Mesenchymal stem cell (in vitro differentiated cells and primary cell): Measurements from ENCODE around the gene GTF3C5.

ENCODE experiments used
- DNase-seq: peaks from one replicate; pipeline ENCODE4 v3.0.0-alpha.2; 2013
- H2AFZ ChIP-seq: one replicate; pipeline ENCODE4 v1.6.1; 2013; ENCODE audit warnings: low read depth, mild to moderate bottlenecking, control low read depth, inconsistent platforms, low read length, moderate library complexity
- H2AK5ac ChIP-seq: 2 replicates; pipeline ENCODE4 v1.6.1; 2013; ENCODE audit warnings: low read length, moderate library complexity, mild to moderate bottlenecking, inconsistent platforms; ENCODE audit not compliant: severe bottlenecking
- H2BK120ac ChIP-seq: one replicate; pipeline ENCODE4 v1.6.1; 2013; ENCODE audit warnings: low read depth, mild to moderate bottlenecking, inconsistent platforms, low read length, moderate library complexity
- H2BK12ac ChIP-seq, 2 experiments: one replicate each; pipeline ENCODE4 v1.6.1; 2013; ENCODE audit warnings: inconsistent platforms in 2 of 2, low read length in 2 of 2, mild to moderate bottlenecking in 2 of 2, moderate library complexity in 2 of 2, control low read depth in 1 of 2
- H2BK15ac ChIP-seq: one replicate; pipeline ENCODE4 v1.6.1; 2013; ENCODE audit warnings: mild to moderate bottlenecking, low read depth, inconsistent platforms; ENCODE audit not compliant: poor library complexity, severe bottlenecking
- H2BK5ac ChIP-seq: 2 replicates; pipeline ENCODE4 v1.6.1; 2013; ENCODE audit warnings: low read depth, mild to moderate bottlenecking, low read length, control low read depth, inconsistent platforms; ENCODE audit not compliant: poor library complexity, severe bottlenecking
- H3K14ac ChIP-seq, 2 experiments: one replicate each; pipeline ENCODE4 v1.6.1; 2013; ENCODE audit warnings: inconsistent platforms in 2 of 2, low read length in 2 of 2, control low read depth in 1 of 2, mild to moderate bottlenecking in 1 of 2, moderate library complexity in 1 of 2
- H3K18ac ChIP-seq, 2 experiments: one replicate each; pipeline ENCODE4 v1.6.1; 2013; ENCODE audit warnings: inconsistent platforms in 2 of 2, low read length in 2 of 2, control low read depth in 1 of 2, low read depth in 1 of 2, mild to moderate bottlenecking in 1 of 2
- H3K23ac ChIP-seq, 2 experiments: one replicate each; pipeline ENCODE4 v1.6.1; 2013; ENCODE audit warnings: inconsistent platforms in 2 of 2, low read length in 2 of 2, mild to moderate bottlenecking in 2 of 2, moderate library complexity in 2 of 2, control low read depth in 1 of 2
- H3K27ac ChIP-seq: 2 replicates; pipeline ENCODE4 v1.5.1; 2013; ENCODE audit warnings: mild to moderate bottlenecking, moderate library complexity, low read length, control low read depth, inconsistent platforms; ENCODE audit not compliant: poor library complexity, severe bottlenecking
- H3K27me3 ChIP-seq, 2 experiments: 2 replicates each; pipeline versions ENCODE4 v1.6.1 to v1.7.0; 2013; ENCODE audit warnings: low read length in 2 of 2, mild to moderate bottlenecking in 2 of 2, moderate library complexity in 2 of 2, control low read depth in 1 of 2, inconsistent platforms in 1 of 2; ENCODE audit not compliant: control insufficient read depth in 1 of 2, insufficient read depth in 1 of 2
- H3K36me3 ChIP-seq, 2 experiments: 2 replicates each; pipeline versions ENCODE4 v1.6.1 to v1.7.0; 2013; ENCODE audit warnings: low read length in 2 of 2, control low read depth in 1 of 2, inconsistent platforms in 1 of 2, low read depth in 1 of 2, mild to moderate bottlenecking in 1 of 2; ENCODE audit not compliant: insufficient read depth in 2 of 2, control insufficient read depth in 1 of 2
- H3K4ac ChIP-seq, 2 experiments: one replicate each; pipeline ENCODE4 v1.6.1; 2013; ENCODE audit warnings: inconsistent platforms in 2 of 2, low read length in 2 of 2, mild to moderate bottlenecking in 2 of 2, moderate library complexity in 2 of 2, control low read depth in 1 of 2, low read depth in 1 of 2
- H3K4me1 ChIP-seq: 2 replicates; pipeline ENCODE4 v1.6.1; 2013; ENCODE audit warnings: low read depth, low read length, control low read depth; ENCODE audit not compliant: control insufficient read depth, insufficient read depth
- H3K4me2 ChIP-seq: 2 replicates; pipeline ENCODE4 v1.6.1; 2013; ENCODE audit warnings: low read length, mild to moderate bottlenecking, inconsistent platforms; ENCODE audit not compliant: poor library complexity, severe bottlenecking
- H3K4me3 ChIP-seq, 2 experiments: 2 replicates each; pipeline versions ENCODE4 v1.5.1 to v1.7.0; 2013; ENCODE audit warnings: low read length in 2 of 2, mild to moderate bottlenecking in 2 of 2, control low read depth in 1 of 2, low read depth in 1 of 2; ENCODE audit not compliant: insufficient read depth in 1 of 2
- H3K79me1 ChIP-seq: replicated peaks from 2 replicates; pipeline ENCODE4 v1.6.1; 2013; ENCODE audit warnings: mild to moderate bottlenecking, control low read depth, low read length, inconsistent platforms; ENCODE audit not compliant: poor library complexity, severe bottlenecking
- H3K9ac ChIP-seq: 2 replicates; pipeline ENCODE4 v1.7.0; 2013; ENCODE audit warnings: mild to moderate bottlenecking, low read length, moderate library complexity
- H3K9me3 ChIP-seq: 2 replicates; pipeline ENCODE4 v1.7.0; 2013; ENCODE audit warnings: mild to moderate bottlenecking, low read length; ENCODE audit not compliant: control insufficient read depth
- H4K8ac ChIP-seq: one replicate; pipeline ENCODE4 v1.6.1; 2013; ENCODE audit warnings: inconsistent platforms, mild to moderate bottlenecking, low read length, moderate library complexity
- H4K91ac ChIP-seq: one replicate; pipeline ENCODE4 v1.6.1; 2013; ENCODE audit warnings: mild to moderate bottlenecking, low read length, inconsistent platforms
- whole genome bisulfite sequencing: methylation state at CpG from one replicate; pipeline ENCODE4 v1.1.7; 2013; ENCODE audit warnings: mixed read lengths; 5-methylcytosine and 5-hydroxymethylcytosine counted together

Gene GTF3C5

DNA sequence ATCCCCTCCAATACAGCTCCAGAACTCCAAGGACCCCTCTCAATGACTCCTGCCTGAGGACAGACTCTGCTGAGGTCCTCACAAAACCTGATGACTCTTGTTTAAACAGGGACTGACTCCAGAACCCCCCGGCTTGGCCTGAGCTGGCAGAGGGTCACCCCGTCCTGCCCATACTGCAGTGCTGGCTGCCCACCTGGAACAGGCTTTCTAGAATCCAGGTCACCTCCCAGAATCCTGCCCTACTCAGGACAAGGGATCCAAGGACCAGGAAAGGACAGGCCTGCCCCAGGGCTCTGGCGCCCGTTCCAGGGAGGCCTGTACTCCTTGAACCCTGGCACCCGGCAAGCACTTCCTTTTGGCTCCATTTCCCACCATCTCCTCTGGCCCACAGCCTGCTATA lies 68.1 kb downstream of the GTF3C5 start:
- no peak overlapping the region for H4K91ac ChIP-seq
- no peak overlapping the region for H3K23ac ChIP-seq
- no peak overlapping the region for H2AFZ ChIP-seq
- peaks cover 67 to 77% of the 10 kb centered on the region in 2 experiments for H3K36me3 ChIP-seq
- no peak overlapping the region for H2BK5ac ChIP-seq
- no peak for DNase-seq
- no peak overlapping the region for H2AK5ac ChIP-seq
- H3K14ac ChIP-seq: no peak overlapping the region
- peaks cover 11% of the 10 kb centered on the region for H3K9me3 ChIP-seq
- H3K4me1 ChIP-seq: peaks cover 4% of the 10 kb centered on the region
- H3K9ac ChIP-seq: no peak overlapping the region
- 96% methylated on average over 5 of the region's 5 CpGs for WGBS
- H3K4ac ChIP-seq: no peak overlapping the region
- H2BK12ac ChIP-seq: no peak overlapping the region
- no peak overlapping the region for H4K8ac ChIP-seq
- no peak overlapping the region for H2BK15ac ChIP-seq
- no peak overlapping the region for H3K4me2 ChIP-seq
- no peak overlapping the region for H2BK120ac ChIP-seq
- H3K79me1 ChIP-seq: peaks cover 4% of the 10 kb centered on the region
- H3K27me3 ChIP-seq: no peaks in the 10 kb centered on the region
- H3K27ac ChIP-seq: no peak overlapping the region
- H3K18ac ChIP-seq: no peak overlapping the region
- no peak overlapping the region for H3K4me3 ChIP-seq

DNA sequence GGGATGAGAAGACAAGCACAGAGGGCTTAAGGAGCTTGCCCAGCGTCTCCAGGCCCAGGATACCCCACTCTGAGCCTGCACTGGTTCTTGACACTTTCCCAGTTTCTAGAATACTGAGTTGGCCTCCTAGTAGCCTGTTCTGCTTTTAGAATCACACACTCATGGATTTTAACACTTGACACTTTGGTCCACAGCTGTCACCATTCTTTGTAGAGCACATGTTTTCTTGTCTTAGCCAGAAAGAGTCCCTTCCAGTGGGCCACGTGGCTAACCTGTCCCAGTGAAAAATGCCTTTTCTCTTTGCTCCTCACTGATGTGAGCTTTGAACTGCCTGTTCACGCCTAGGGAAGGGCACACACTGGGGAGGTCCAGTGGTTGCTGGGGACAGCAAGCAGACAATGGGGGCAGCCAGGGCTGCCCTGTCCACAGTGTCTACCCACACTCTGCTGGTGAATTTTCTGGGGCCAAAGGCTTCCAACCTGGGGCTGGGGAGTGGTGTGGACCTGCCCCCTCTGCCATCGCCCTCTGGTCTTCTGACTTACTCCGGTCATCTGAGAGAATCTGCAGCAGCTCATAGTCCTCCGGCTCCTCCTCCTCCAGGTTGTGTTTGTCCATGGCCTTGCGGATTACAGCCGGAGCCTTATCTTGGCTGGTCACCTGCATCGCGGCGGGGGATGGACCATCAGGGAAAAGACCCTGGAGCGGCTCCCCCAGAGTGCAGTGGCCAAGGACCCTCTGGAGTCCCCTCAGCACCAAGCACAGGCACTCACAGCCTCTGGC lies 69.1 kb downstream of the GTF3C5 start:
- Histone ChIP-seq H2BK15ac (no peak overlapping the region), H3K23ac (no peak overlapping the region), H2BK5ac (no peak overlapping the region), H3K4ac (no peak overlapping the region), H4K91ac (no peak overlapping the region), H3K4me2 (no peak overlapping the region), H3K27ac (no peak overlapping the region), H2BK12ac (no peak overlapping the region), H3K4me1 (peaks cover 6% of the 10 kb centered on the region), H3K79me1 (peaks cover 6% of the 10 kb centered on the region), H4K8ac (no peak overlapping the region), H3K14ac (no peak overlapping the region), H3K9me3 (peaks cover 11% of the 10 kb centered on the region), H2BK120ac (no peak overlapping the region), H3K27me3 (no peaks in the 10 kb centered on the region), H2AK5ac (no peak overlapping the region), H3K4me3 (no peak overlapping the region), H3K9ac (no peak overlapping the region), H3K36me3 (peaks cover 76 to 87% of the 10 kb centered on the region in 2 experiments), H3K18ac (no peak overlapping the region), H2AFZ (no peak overlapping the region)
- no peak for DNase-seq
- WGBS: 99% methylated on average over 12 of the region's 12 CpGs

DNA sequence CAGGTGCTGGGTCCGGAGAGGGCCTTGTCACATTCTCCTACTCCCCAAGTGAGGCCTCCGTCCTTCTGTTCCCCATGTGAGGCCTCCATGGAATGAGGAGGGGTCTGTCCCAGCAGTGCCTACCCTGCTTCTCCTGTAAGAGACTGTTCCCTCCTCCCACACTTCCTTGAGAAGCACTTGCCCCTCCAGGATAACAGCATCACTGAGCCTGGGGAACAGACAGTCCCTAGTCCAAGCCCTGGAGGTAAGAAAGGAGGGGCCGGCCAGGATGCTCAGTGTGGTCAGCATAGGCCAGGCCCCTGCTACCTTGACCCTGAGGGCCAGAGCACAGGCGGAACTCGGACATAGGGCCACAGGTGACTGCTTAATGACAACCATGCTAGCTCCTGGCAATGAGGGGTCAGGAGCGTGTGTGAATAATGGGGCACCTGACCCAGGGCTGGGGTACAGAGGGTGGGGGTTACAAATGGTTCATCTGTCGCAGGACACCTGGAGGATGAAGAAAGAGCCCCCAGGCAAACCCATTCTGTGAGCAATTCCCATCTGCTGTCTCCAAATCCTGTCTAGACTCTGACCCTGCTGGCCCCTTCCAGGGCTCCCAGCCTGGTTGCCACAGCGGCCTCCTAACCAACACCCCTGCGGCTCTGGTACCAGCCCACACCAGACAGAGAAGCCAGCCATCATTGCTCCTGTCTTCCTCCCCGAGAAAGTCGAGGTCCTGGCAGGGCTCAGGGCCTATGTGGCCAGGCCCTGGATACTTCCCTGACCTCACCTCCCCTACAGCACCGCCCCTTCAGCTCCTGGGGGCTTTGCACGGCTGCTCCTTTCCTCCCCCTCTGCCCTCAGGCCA lies 69.9 kb downstream of the GTF3C5 start:
- H2AFZ ChIP-seq: no peak overlapping the region
- H3K18ac ChIP-seq: no peak overlapping the region
- H2BK120ac ChIP-seq: no peak overlapping the region
- H3K36me3 ChIP-seq: peaks cover 83 to 91% of the 10 kb centered on the region in 2 experiments
- H3K14ac ChIP-seq: no peak overlapping the region
- H3K27me3 ChIP-seq: no peaks in the 10 kb centered on the region
- H3K4me2 ChIP-seq: no peak overlapping the region
- no peak overlapping the region for H2BK15ac ChIP-seq
- H4K8ac ChIP-seq: no peak overlapping the region
- no peak overlapping the region for H3K23ac ChIP-seq
- H3K9ac ChIP-seq: no peak overlapping the region
- no peak overlapping the region for H3K4ac ChIP-seq
- H2BK5ac ChIP-seq: no peak overlapping the region
- WGBS: 94% methylated on average over 13 of the region's 13 CpGs
- peaks cover 11% of the 10 kb centered on the region for H3K9me3 ChIP-seq
- no peak overlapping the region for H2AK5ac ChIP-seq
- peaks cover 11% of the 10 kb centered on the region for H3K4me1 ChIP-seq
- no peak overlapping the region for H3K27ac ChIP-seq
- DNase-seq: no peak
- peaks cover 8% of the 10 kb centered on the region for H3K79me1 ChIP-seq
- no peak overlapping the region for H2BK12ac ChIP-seq
- no peak overlapping the region for H4K91ac ChIP-seq
- H3K4me3 ChIP-seq: no peak overlapping the region
